Astrocyte of the cerebellum (primary cell): Measurements from ENCODE around the gene INS.

Experiments used
- DNase-seq: peaks from one replicate; pipeline ENCODE4 v3.0.0-alpha.2; 2011; ENCODE audit warnings: low read depth
- H3K4me3 ChIP-seq: 2 replicates; pipeline ENCODE4 v1.5.1; 2011; ENCODE audit warnings: mild to moderate bottlenecking, low read depth, low read length, moderate library complexity
- in situ Hi-C: cut with HindIII; loops from 2 replicates; pipeline ENCODE4 v1.10.0; 2017; ENCODE audit warnings: low sequenced_read_pairs
- TF ChIP-seq, protein P1 (sequence below): IDR thresholded peaks from 2 replicates; pipeline ENCODE4 v1.5.1; 2012; ENCODE audit warnings: low read length, low read depth, moderate library complexity, mild to moderate bottlenecking; ENCODE audit errors: missing control alignments

Gene INS

GRCh38 chr11:2192435-2192834 is 31.4 kb upstream of the INS start:
- in situ Hi-C loops = no loop called here
- DNase-seq = no peak
- TF ChIP-seq, protein P1, sequence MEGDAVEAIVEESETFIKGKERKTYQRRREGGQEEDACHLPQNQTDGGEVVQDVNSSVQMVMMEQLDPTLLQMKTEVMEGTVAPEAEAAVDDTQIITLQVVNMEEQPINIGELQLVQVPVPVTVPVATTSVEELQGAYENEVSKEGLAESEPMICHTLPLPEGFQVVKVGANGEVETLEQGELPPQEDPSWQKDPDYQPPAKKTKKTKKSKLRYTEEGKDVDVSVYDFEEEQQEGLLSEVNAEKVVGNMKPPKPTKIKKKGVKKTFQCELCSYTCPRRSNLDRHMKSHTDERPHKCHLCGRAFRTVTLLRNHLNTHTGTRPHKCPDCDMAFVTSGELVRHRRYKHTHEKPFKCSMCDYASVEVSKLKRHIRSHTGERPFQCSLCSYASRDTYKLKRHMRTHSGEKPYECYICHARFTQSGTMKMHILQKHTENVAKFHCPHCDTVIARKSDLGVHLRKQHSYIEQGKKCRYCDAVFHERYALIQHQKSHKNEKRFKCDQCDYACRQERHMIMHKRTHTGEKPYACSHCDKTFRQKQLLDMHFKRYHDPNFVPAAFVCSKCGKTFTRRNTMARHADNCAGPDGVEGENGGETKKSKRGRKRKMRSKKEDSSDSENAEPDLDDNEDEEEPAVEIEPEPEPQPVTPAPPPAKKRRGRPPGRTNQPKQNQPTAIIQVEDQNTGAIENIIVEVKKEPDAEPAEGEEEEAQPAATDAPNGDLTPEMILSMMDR = no peak
- H3K4me3 ChIP-seq = no peak overlapping the region

- in situ Hi-C loops = no loop called here
- no peak overlapping the region for H3K4me3 ChIP-seq
- TF ChIP-seq, protein P1 = no peak
- no peak for DNase-seq
These were observed 30.9 kb upstream of the INS start for GRCh38 chr11:2191883-2192282.

- no peak overlapping the region for H3K4me3 ChIP-seq
- DNase-seq = no peak
- in situ Hi-C loops = no loop called here
- TF ChIP-seq, protein P1 = no peak
These were observed 29.9 kb upstream of the INS start for GRCh38 chr11:2190657-2191471.

GRCh38 chr11:2189938-2190656 is 29.1 kb upstream of the INS start:
- TF ChIP-seq, protein P1 = no peak
- in situ Hi-C loops = no loop called here
- H3K4me3 ChIP-seq = no peak overlapping the region
- no peak for DNase-seq

DNA sequence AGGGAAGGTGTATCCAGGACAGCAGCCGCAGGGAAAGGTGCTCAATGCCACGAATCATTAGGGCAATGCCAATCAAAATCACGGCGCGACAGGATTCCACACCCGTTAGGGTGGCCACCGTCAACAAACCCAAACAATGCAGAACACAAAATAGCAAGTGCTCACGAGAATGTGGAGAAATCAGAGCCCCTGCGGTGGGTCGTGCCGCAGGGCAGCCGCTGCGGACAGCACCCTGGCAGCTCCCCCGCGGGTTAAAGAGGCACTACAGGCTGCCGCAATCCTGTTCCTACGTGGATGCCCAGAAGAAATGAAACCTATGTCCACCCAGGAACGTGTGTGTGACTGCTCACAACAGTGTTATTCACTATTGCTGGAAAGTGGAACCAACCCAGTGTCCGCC is 27.7 kb upstream of the INS start:
- in situ Hi-C loops = no loop called here
- DNase-seq = no peak
- no peak overlapping the region for H3K4me3 ChIP-seq
- TF ChIP-seq, protein P1 = no peak

DNA sequence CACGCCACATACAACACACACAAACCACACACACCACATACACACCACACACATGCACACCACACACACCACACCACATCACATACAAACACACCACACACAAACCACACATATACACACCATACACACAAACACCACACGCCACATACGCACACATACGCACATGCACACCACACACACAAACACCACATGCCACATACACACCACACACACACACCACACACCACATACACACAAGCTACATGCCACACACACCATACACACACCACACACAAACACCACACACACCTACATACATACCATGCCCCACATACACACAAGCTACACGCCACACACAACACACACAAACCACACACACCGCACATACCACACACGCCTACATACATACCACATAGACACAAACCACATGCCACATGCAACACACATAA is 26.3 kb upstream of the INS start:
- H3K4me3 ChIP-seq = no peak overlapping the region
- DNase-seq = no peak
- in situ Hi-C loops = no loop called here
- TF ChIP-seq, protein P1 = no peak
